Neural crest cell (in vitro differentiated cells): ENCODE data around the gene SLX4. TPM values are rescaled to one million over a fixed set of nuclear protein-coding genes. Genes with fewer than 3 reads are reported as not detected.

ENCODE experiments used
- DNase-seq: peaks from one replicate; pipeline ENCODE4 v3.0.0; 2021; ENCODE audit warnings: low read depth, mixed read lengths, low spot score
- H3K27ac Mint-ChIP-seq: one replicate; pipeline ENCODE4 v1.8.0; 2021; ENCODE audit warnings: mild to moderate bottlenecking, mixed read lengths; ENCODE audit not compliant: unreplicated experiment
- H3K27me3 Mint-ChIP-seq: 2 replicates; pipeline ENCODE4 v1.8.0; 2021; ENCODE audit warnings: low read depth, mild to moderate bottlenecking, mixed read lengths
- H3K36me3 Mint-ChIP-seq: 2 replicates; pipeline ENCODE4 v1.8.0; 2021; ENCODE audit warnings: low read depth, mild to moderate bottlenecking, mixed read lengths
- H3K4me1 Mint-ChIP-seq: 2 replicates; pipeline ENCODE4 v1.8.0; 2021; ENCODE audit warnings: mixed read lengths
- H3K4me3 Mint-ChIP-seq: one replicate; pipeline ENCODE4 v1.8.0; 2021; ENCODE audit warnings: mild to moderate bottlenecking, mixed read lengths
- H3K9me3 Mint-ChIP-seq: 2 replicates; pipeline ENCODE4 v1.8.0; 2021; ENCODE audit warnings: mixed read lengths
- total RNA-seq: library from RNA; stranded (reverse); gene quantifications from 2 replicates; pipeline ENCODE4 v1.2.1, GENCODE V29; 2021
- TF ChIP-seq, protein P1 (sequence below): fragments of 200-600 bp; sonication (generic); conservative IDR thresholded peaks from 2 replicates; pipeline ENCODE4 v1.5.0; 2021; ENCODE audit warnings: antibody characterized with exemption, mild to moderate bottlenecking

The SLX4 gene
- total RNA-seq, 1 donor from 2014 or later = 17.7 TPM

GRCh38 chr16:3625911-3626732, 14.7 kb upstream of the SLX4 start:
- no peaks in the 10 kb centered on the region for H3K4me1 Mint-ChIP-seq
- no peak overlapping the region for H3K4me3 Mint-ChIP-seq
- H3K9me3 Mint-ChIP-seq = no peaks in the 10 kb centered on the region
- DNase-seq = no peak
- no peaks in the 10 kb centered on the region for H3K36me3 Mint-ChIP-seq
- no peaks in the 10 kb centered on the region for H3K27me3 Mint-ChIP-seq
- TF ChIP-seq, protein P1, sequence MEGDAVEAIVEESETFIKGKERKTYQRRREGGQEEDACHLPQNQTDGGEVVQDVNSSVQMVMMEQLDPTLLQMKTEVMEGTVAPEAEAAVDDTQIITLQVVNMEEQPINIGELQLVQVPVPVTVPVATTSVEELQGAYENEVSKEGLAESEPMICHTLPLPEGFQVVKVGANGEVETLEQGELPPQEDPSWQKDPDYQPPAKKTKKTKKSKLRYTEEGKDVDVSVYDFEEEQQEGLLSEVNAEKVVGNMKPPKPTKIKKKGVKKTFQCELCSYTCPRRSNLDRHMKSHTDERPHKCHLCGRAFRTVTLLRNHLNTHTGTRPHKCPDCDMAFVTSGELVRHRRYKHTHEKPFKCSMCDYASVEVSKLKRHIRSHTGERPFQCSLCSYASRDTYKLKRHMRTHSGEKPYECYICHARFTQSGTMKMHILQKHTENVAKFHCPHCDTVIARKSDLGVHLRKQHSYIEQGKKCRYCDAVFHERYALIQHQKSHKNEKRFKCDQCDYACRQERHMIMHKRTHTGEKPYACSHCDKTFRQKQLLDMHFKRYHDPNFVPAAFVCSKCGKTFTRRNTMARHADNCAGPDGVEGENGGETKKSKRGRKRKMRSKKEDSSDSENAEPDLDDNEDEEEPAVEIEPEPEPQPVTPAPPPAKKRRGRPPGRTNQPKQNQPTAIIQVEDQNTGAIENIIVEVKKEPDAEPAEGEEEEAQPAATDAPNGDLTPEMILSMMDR = no peak
- no peak overlapping the region for H3K27ac Mint-ChIP-seq

DNA sequence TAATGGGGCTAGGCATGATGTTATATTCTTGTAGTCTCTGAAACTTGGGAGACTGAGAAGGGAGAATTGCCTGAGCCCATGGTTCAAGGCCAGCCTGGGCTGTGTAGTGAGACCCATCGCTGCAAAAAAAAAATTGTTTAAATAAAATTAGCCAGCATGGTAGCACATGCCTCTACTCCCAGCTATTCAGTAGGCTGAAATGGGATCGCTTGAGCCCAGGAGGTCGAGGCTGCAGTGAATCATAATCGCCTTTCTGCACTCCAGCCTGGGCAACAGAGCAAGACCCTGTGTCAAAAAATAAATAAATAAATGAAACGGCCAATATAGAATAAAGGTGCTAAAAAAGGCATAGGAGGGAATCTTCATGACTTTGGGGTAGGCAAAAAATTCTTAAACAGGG, 13.9 kb upstream of the SLX4 start:
- no peaks in the 10 kb centered on the region for H3K27me3 Mint-ChIP-seq

DNA sequence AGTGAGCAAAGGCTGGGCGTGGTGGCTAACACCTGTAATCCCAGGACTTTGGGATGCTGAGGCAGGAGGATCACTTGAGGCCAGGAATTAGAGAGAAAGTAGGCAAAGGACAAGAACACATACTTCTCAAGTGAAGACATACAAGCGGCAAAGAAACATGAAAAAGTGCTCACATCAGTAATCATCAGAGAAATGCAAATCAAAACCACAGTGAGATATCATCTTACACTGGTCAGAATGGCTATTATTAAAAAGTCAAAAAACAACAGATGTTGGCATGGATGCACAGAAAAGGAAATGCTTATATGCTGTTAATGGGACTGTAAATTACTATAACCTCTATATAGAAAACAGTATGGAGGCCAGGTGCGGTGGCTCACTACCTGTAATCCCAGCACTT, 12.2 kb upstream of the SLX4 start:
- Mint-ChIP-seq H3K4me1 (no peaks in the 10 kb centered on the region), H3K9me3 (no peaks in the 10 kb centered on the region), H3K36me3 (no peaks in the 10 kb centered on the region), H3K27ac (no peak overlapping the region), H3K27me3 (no peaks in the 10 kb centered on the region), H3K4me3 (no peak overlapping the region)
- no peak for DNase-seq
- TF ChIP-seq, protein P1 = no peak

More for the DNA sequence above, 13.9 kb upstream of the SLX4 start:
- Mint-ChIP-seq H3K27ac (no peak overlapping the region), H3K4me1 (no peaks in the 10 kb centered on the region), H3K4me3 (no peak overlapping the region), H3K9me3 (no peaks in the 10 kb centered on the region), H3K36me3 (no peaks in the 10 kb centered on the region)
- no peak for DNase-seq
- TF ChIP-seq, protein P1 = no peak

- peaks cover 2% of the 10 kb centered on the region for H3K36me3 Mint-ChIP-seq
- H3K4me1 Mint-ChIP-seq = no peaks in the 10 kb centered on the region
- TF ChIP-seq, protein P1 = no peak
- H3K27ac Mint-ChIP-seq = no peak overlapping the region
- H3K4me3 Mint-ChIP-seq = no peak overlapping the region
- H3K27me3 Mint-ChIP-seq = no peaks in the 10 kb centered on the region
- H3K9me3 Mint-ChIP-seq = peaks cover 2% of the 10 kb centered on the region
- no peak for DNase-seq
Measured at GRCh38 chr16:3618769-3619141, 7.3 kb upstream of the SLX4 start.

DNA sequence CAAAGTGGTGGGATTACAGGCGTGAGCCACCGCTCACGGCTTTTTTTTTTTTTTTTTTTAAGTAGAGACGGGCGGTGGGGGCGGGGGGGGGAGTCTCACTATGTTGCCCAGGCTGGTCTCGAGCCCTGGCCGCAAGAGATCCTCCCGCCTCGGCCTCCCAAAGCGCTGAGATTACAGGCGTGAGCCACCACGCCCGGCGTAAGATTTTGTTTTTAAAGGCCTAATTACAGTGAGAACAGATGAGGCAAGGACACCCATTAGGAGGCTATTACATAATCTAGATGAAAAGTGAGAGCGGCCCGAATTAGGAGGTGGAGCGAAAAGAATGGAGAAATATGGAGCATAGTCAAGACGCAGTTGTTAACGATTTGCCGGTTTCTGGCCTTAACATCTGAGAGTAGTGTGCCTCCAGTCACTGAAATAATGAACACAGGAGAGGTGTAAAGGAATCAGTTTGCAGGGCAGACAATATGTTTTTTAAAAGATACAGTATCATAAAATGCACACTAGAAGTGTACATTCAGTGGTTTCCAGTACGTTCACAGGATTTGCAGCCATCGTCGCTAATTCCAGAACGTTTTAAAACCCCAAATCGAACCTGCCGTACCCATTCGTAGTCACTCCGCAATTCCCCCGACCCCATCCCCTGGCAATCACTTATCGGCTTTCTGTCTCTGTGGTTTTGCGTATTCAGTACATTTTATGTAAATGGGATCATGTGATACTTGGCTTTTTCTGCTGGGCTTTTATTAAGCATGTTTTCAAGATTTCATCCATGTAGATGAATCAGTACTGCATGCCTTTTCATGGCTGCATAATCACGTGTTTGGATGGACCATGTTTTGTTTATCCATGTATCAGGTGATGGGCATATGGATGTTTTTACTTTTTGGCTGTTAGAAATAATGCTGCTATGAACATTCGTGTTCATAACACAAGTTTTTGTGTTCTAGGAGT, 1.4 kb upstream of the SLX4 start:
- Mint-ChIP-seq H3K36me3 (peaks cover 2% of the 10 kb centered on the region), H3K27me3 (no peaks in the 10 kb centered on the region), H3K9me3 (peaks cover 2% of the 10 kb centered on the region), H3K4me1 (peaks cover 31% of the 10 kb centered on the region), H3K4me3 (peak overlapping the region; percentile 99), H3K27ac (no peak overlapping the region)
- no peak for DNase-seq
- TF ChIP-seq, protein P1 = no peak
